ENCODE measurements around the gene GEMIN5. TPM values are rescaled to one million over a fixed set of nuclear protein-coding genes. Genes with fewer than 3 reads are reported as not detected.

GEMIN5 gene
- total RNA-seq, 1 experiment from 2014 or later = 29.5 TPM

DNA sequence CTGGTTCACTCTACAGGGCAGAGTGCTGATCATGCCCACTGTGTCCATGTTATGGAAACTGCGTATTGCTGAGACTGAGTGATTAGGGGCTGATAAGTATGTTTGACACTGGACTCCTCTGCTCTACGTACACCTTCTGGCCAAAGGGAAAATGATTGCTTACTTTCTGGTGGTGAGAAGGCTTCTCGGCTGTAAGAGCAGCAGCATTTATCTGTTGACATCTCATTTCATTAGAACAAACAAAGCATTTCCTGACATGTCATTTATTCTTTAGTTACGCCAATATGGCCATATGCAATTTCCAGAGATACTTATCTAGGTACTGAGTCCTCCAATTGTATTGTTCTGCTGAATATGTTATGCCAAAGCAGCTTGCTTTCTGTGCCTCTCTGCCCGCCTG lies 93.2 kb downstream of the GEMIN5 start:
- Histone ChIP-seq H3K36me3 (ENCODE audit: control insufficient read depth, insufficient read depth, low read length) (no peaks in the 10 kb centered on the region), H3K27ac (ENCODE audit: low read length) (no peak overlapping the region), H3K27me3 (ENCODE audit: control insufficient read depth, insufficient read depth, low read length) (no peaks in the 10 kb centered on the region), H3K4me3 (ENCODE audit: low read depth in 2 of 2, low read length in 2 of 2) (no peak overlapping the region), H3K4me1 (ENCODE audit: control insufficient read depth, insufficient read depth, low read length) (no peaks in the 10 kb centered on the region), H3K9me3 (ENCODE audit: control insufficient read depth, insufficient read depth, low read depth, low read length) (no peaks in the 10 kb centered on the region)
- no TSS peak for BruUV-seq (replicated peaks)
- POLR2A ChIA-PET = no interaction called here
- in situ Hi-C loops (cut with HindIII; ENCODE audit: low pct_unique_long_range_greater_than_20kb, low sequenced_read_pairs) = no loop called here
- TF ChIP-seq TCF7L2 (IDR thresholded peaks at IDR 0.05; ENCODE audit: low read depth, low read length) (no peak), POLR2AphosphoS5 (IDR thresholded peaks at IDR 0.05; ENCODE audit: low read depth, low read length) (no peak), SIN3A (IDR thresholded peaks at IDR 0.05; ENCODE audit: borderline replicate concordance, insufficient read depth, low read depth, low read length) (no peak)
- TF ChIP-seq, protein P1, sequence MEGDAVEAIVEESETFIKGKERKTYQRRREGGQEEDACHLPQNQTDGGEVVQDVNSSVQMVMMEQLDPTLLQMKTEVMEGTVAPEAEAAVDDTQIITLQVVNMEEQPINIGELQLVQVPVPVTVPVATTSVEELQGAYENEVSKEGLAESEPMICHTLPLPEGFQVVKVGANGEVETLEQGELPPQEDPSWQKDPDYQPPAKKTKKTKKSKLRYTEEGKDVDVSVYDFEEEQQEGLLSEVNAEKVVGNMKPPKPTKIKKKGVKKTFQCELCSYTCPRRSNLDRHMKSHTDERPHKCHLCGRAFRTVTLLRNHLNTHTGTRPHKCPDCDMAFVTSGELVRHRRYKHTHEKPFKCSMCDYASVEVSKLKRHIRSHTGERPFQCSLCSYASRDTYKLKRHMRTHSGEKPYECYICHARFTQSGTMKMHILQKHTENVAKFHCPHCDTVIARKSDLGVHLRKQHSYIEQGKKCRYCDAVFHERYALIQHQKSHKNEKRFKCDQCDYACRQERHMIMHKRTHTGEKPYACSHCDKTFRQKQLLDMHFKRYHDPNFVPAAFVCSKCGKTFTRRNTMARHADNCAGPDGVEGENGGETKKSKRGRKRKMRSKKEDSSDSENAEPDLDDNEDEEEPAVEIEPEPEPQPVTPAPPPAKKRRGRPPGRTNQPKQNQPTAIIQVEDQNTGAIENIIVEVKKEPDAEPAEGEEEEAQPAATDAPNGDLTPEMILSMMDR (IDR thresholded peaks at IDR 0.05) = no peak
- TF ChIP-seq, protein P2, sequence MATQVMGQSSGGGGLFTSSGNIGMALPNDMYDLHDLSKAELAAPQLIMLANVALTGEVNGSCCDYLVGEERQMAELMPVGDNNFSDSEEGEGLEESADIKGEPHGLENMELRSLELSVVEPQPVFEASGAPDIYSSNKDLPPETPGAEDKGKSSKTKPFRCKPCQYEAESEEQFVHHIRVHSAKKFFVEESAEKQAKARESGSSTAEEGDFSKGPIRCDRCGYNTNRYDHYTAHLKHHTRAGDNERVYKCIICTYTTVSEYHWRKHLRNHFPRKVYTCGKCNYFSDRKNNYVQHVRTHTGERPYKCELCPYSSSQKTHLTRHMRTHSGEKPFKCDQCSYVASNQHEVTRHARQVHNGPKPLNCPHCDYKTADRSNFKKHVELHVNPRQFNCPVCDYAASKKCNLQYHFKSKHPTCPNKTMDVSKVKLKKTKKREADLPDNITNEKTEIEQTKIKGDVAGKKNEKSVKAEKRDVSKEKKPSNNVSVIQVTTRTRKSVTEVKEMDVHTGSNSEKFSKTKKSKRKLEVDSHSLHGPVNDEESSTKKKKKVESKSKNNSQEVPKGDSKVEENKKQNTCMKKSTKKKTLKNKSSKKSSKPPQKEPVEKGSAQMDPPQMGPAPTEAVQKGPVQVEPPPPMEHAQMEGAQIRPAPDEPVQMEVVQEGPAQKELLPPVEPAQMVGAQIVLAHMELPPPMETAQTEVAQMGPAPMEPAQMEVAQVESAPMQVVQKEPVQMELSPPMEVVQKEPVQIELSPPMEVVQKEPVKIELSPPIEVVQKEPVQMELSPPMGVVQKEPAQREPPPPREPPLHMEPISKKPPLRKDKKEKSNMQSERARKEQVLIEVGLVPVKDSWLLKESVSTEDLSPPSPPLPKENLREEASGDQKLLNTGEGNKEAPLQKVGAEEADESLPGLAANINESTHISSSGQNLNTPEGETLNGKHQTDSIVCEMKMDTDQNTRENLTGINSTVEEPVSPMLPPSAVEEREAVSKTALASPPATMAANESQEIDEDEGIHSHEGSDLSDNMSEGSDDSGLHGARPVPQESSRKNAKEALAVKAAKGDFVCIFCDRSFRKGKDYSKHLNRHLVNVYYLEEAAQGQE (IDR thresholded peaks at IDR 0.05; ENCODE audit: insufficient read depth in 1 of 2, low read depth in 2 of 2, low read length in 1 of 2) = no peak
- DNase-seq (ENCODE audit: low read depth, low spot score) (no peak), ATAC-seq (peak; percentile 64; the same call in 1 of the 2 replicates)
- CTCF ChIA-PET = interaction anchor here (0.7 kb wide), 1 partner anchor 15 kb away, joined by 3 read pairs; no protein-coding TSS in a partner anchor
- intact Hi-C loops (cut with micrococcal nuclease; ENCODE audit: unreplicated experiment) = no loop called here

DNA sequence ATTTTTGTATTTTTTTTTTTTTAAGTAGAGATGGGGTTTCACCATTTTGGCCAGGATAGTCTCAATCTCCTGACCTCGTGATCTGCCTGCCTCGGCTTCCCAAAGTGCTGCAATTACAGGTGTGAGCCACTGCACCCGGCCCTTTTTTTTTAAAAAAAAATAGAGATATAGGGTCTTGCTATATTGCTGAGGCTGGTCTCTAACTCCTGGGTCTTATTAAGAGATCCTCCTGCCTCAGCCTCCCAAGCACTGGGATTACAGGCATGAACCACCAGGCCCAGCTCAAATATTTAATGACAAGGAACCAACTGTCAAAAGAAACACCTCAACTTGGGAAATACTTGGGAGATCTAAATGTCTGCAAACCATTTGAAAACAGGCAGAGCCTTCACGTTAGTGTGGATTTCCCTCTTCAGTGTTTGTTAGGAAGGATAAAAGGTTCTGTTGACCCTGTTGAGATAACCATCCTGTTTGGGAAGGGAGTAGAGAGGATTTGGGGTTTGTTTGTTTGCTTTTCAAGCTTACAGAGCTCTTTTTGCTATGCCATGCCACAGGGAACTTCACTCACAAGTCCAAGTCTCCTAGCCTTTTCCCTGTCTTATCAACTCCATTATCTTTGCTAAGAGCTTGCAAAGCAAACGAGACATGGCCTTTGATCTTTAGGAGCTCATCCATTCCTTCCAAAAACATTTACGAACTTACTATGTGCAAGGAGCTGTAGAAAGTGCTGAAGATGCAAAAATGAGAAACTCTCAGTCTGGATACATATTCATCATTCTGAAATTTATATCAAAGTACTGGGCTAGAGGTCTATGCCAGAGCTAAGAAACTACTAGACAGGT lies 95.1 kb downstream of the GEMIN5 start:
- ATAC-seq (no peak), DNase-seq (ENCODE audit: low read depth, low spot score) (no peak)
- TF ChIP-seq, protein P2 (IDR thresholded peaks at IDR 0.05; ENCODE audit: insufficient read depth in 1 of 2, low read depth in 2 of 2, low read length in 1 of 2) = no peak
- TF ChIP-seq, protein P1 (IDR thresholded peaks at IDR 0.05) = no peak
- TF ChIP-seq SIN3A (IDR thresholded peaks at IDR 0.05; ENCODE audit: borderline replicate concordance, insufficient read depth, low read depth, low read length) (no peak), POLR2AphosphoS5 (IDR thresholded peaks at IDR 0.05; ENCODE audit: low read depth, low read length) (no peak), TCF7L2 (IDR thresholded peaks at IDR 0.05; ENCODE audit: low read depth, low read length) (no peak)
- Histone ChIP-seq H3K36me3 (ENCODE audit: control insufficient read depth, insufficient read depth, low read length) (no peaks in the 10 kb centered on the region), H3K9me3 (ENCODE audit: control insufficient read depth, insufficient read depth, low read depth, low read length) (no peaks in the 10 kb centered on the region), H3K27me3 (ENCODE audit: control insufficient read depth, insufficient read depth, low read length) (no peaks in the 10 kb centered on the region), H3K4me1 (ENCODE audit: control insufficient read depth, insufficient read depth, low read length) (no peaks in the 10 kb centered on the region), H3K4me3 (ENCODE audit: low read depth in 2 of 2, low read length in 2 of 2) (no peak overlapping the region), H3K27ac (ENCODE audit: low read length) (no peak overlapping the region)
- BruUV-seq (replicated peaks) = no TSS peak
- POLR2A ChIA-PET = no interaction called here
- intact Hi-C loops (cut with micrococcal nuclease; ENCODE audit: unreplicated experiment) = no loop called here
- CTCF ChIA-PET = no interaction called here
- in situ Hi-C loops (cut with HindIII; ENCODE audit: low pct_unique_long_range_greater_than_20kb, low sequenced_read_pairs) = no loop called here

Measured in Panc1 (cell line).